Parathyroid adenoma (tissue), 2 donors: ENCODE measurements around the gene ZSCAN29.

Experiments
- H2AFZ ChIP-seq: fragments of 300-600 bp; sonication (generic); one replicate; pipeline ENCODE4 v1.7.0; 2017; ENCODE audit warnings: antibody characterized with exemption, mild to moderate bottlenecking
- H3K27ac ChIP-seq: fragments of 300-600 bp; sonication (generic); one replicate; pipeline ENCODE4 v1.7.0; 2017
- H3K27me3 ChIP-seq: fragments of 300-600 bp; sonication (generic); one replicate; pipeline ENCODE4 v1.7.0; 2017; ENCODE audit warnings: low read length; ENCODE audit not compliant: control insufficient read depth, insufficient read depth
- H3K36me3 ChIP-seq: fragments of 300-600 bp; sonication (generic); one replicate; pipeline ENCODE4 v1.7.0; 2017; ENCODE audit warnings: low read length; ENCODE audit not compliant: control insufficient read depth, insufficient read depth
- H3K4me1 ChIP-seq: fragments of 300-600 bp; sonication (generic); one replicate; pipeline ENCODE4 v1.7.0; 2017; ENCODE audit warnings: control low read depth
- H3K4me2 ChIP-seq: fragments of 300-600 bp; sonication (generic); one replicate; pipeline ENCODE4 v1.7.0; 2017; ENCODE audit warnings: low read length
- H3K4me3 ChIP-seq: fragments of 300-600 bp; sonication (generic); one replicate; pipeline ENCODE4 v1.7.0; 2017; ENCODE audit warnings: low read depth, low read length
- H3K79me2 ChIP-seq: fragments of 300-600 bp; sonication (generic); one replicate; pipeline ENCODE4 v1.7.0; 2017; ENCODE audit warnings: control low read depth
- H3K9ac ChIP-seq: fragments of 300-600 bp; sonication (generic); one replicate; pipeline ENCODE4 v1.7.0; 2017; ENCODE audit warnings: mild to moderate bottlenecking
- H3K9me3 ChIP-seq: fragments of 300-600 bp; sonication (generic); one replicate; pipeline ENCODE4 v1.7.0; 2017; ENCODE audit warnings: low read length; ENCODE audit not compliant: control insufficient read depth
- TF ChIP-seq, protein P1 (sequence below): fragments of 300-600 bp; sonication (generic); IDR thresholded peaks from one replicate; pipeline ENCODE4 v1.7.0; 2017; ENCODE audit warnings: antibody characterized with exemption, mild to moderate bottlenecking
- donor health status: primary hyperparathyroidism.

ZSCAN29 gene

DNA sequence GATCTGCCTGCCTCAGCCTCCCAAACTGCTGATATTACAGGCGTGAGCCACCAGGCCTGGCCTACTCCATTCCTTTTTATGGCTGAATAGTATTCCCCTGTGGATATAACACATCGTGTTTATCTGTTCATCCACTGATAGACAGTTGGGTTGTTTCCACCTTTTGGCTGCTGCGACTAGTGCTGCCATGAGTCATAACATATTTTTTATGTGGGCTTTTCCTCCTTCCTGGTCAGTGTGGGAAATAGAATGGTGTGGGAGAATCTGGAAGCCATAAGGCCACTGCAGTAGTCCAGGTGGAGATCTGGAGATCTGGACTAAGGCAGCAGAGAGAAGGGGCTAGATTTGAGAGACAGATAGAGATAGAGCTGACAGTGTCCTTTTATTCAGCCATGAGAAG, 56.7 kb downstream of the ZSCAN29 start:
- H3K9me3 ChIP-seq = no peaks in the 10 kb centered on the region
- TF ChIP-seq, protein P1, sequence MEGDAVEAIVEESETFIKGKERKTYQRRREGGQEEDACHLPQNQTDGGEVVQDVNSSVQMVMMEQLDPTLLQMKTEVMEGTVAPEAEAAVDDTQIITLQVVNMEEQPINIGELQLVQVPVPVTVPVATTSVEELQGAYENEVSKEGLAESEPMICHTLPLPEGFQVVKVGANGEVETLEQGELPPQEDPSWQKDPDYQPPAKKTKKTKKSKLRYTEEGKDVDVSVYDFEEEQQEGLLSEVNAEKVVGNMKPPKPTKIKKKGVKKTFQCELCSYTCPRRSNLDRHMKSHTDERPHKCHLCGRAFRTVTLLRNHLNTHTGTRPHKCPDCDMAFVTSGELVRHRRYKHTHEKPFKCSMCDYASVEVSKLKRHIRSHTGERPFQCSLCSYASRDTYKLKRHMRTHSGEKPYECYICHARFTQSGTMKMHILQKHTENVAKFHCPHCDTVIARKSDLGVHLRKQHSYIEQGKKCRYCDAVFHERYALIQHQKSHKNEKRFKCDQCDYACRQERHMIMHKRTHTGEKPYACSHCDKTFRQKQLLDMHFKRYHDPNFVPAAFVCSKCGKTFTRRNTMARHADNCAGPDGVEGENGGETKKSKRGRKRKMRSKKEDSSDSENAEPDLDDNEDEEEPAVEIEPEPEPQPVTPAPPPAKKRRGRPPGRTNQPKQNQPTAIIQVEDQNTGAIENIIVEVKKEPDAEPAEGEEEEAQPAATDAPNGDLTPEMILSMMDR = no peak

DNA sequence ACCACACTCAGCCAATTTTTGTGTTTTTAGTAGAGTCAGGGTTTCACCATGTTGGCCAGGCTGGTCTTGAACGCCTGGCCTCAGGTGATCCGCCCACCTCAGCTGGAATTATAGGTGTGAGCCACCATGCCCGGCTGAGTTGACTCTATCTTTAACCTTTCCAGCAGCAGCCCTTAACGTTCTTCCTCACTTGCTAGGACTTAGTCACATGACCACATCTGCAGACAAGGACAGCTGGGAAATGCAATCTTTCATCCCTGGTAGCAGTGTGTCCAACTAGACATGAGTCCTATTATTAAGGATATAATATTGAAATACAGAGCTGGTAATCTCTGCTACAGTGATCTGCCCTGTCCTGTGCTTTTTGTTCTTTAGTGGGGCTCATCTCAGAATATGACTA, 58.5 kb downstream of the ZSCAN29 start:
- Histone ChIP-seq H3K4me2 (no peak overlapping the region), H3K27ac (no peak overlapping the region), H3K27me3 (no peaks in the 10 kb centered on the region), H3K9ac (no peak overlapping the region), H3K36me3 (no peaks in the 10 kb centered on the region), H3K9me3 (no peaks in the 10 kb centered on the region), H2AFZ (no peak overlapping the region), H3K4me3 (no peak overlapping the region), H3K79me2 (no peaks in the 10 kb centered on the region), H3K4me1 (no peaks in the 10 kb centered on the region)
- TF ChIP-seq, protein P1 = no peak

More for the DNA sequence above, 56.7 kb downstream of the ZSCAN29 start:
- H3K79me2 ChIP-seq = no peaks in the 10 kb centered on the region
- H3K4me1 ChIP-seq = no peaks in the 10 kb centered on the region
- H3K27ac ChIP-seq = no peak overlapping the region
- H3K4me3 ChIP-seq = no peak overlapping the region
- H2AFZ ChIP-seq = no peak overlapping the region
- H3K36me3 ChIP-seq = no peaks in the 10 kb centered on the region
- no peaks in the 10 kb centered on the region for H3K27me3 ChIP-seq
- H3K4me2 ChIP-seq = no peak overlapping the region
- no peak overlapping the region for H3K9ac ChIP-seq
